Nephron (organoid): ENCODE results near the gene LRRC75B.

Experiments used
- H3K27ac Mint-ChIP-seq, 3 experiments: 2 replicates each; pipeline ENCODE4 v1.8.0; 2020; ENCODE audit warnings: mixed read lengths in 3 of 3, mild to moderate bottlenecking in 2 of 3, moderate library complexity in 1 of 3
- H3K27me3 Mint-ChIP-seq: 2 replicates; pipeline ENCODE4 v1.8.0; 2021; ENCODE audit warnings: low read depth, mild to moderate bottlenecking, moderate library complexity, mixed read lengths
- H3K36me3 Mint-ChIP-seq: 2 replicates; pipeline ENCODE4 v1.8.0; 2020; ENCODE audit warnings: low read depth, mixed read lengths
- H3K4me1 Mint-ChIP-seq: 2 replicates; pipeline ENCODE4 v1.8.0; 2020; ENCODE audit warnings: mixed read lengths
- H3K4me3 Mint-ChIP-seq, 3 experiments: 2 replicates each; pipeline ENCODE4 v1.8.0; 2020; ENCODE audit warnings: mild to moderate bottlenecking in 3 of 3, mixed read lengths in 3 of 3, moderate library complexity in 2 of 3
- H3K9me3 Mint-ChIP-seq: 2 replicates; pipeline ENCODE4 v1.8.0; 2020; ENCODE audit warnings: mixed read lengths
- CTCF ChIP-seq, 3 experiments: fragments of 200-600 bp; sonication (generic); IDR thresholded peaks; one replicate each; pipeline ENCODE4 v1.5.0; 2021; ENCODE audit warnings: antibody characterized with exemption in 3 of 3; ENCODE audit not compliant: unreplicated experiment in 3 of 3

The LRRC75B gene

DNA sequence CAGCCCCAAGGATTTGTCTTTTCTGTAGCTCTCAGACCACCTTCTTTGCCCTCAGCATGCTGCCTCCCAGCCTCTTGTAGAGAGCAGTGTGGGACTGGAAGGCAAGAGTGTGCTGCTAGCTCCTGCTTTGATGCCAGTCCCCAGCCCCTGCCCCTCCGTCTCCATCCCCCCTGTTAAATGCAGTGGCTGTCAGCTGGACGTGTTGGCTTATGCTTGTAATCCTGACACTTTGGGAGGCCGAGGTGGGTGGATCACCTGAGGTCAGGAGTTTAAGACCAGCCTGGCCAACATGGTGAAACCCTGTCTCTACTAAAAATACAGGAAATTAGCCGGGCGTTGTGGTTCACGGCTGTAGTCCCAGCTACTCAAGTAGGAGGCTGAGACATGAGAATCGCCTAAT is 21.6 kb downstream of the LRRC75B start:
- H3K27me3 Mint-ChIP-seq: no peaks in the 10 kb centered on the region
- peaks cover 65% of the 10 kb centered on the region for H3K36me3 Mint-ChIP-seq
- no peak overlapping the region for H3K27ac Mint-ChIP-seq
- H3K4me3 Mint-ChIP-seq: no peak overlapping the region
- TF ChIP-seq CTCF (IDR thresholded peaks at IDR 0.05; ENCODE audit: unreplicated experiment in 3 of 3): no peak
- no peaks in the 10 kb centered on the region for H3K9me3 Mint-ChIP-seq
- peaks cover 10% of the 10 kb centered on the region for H3K4me1 Mint-ChIP-seq

GRCh38 chr22:24567668-24568067 is 25.2 kb downstream of the LRRC75B start:
- H3K4me1 Mint-ChIP-seq: peaks cover 19% of the 10 kb centered on the region
- H3K4me3 Mint-ChIP-seq: no peak overlapping the region
- H3K36me3 Mint-ChIP-seq: peaks cover 50% of the 10 kb centered on the region
- TF ChIP-seq CTCF (IDR thresholded peaks at IDR 0.05; ENCODE audit: unreplicated experiment in 3 of 3): no peak
- H3K9me3 Mint-ChIP-seq: no peaks in the 10 kb centered on the region
- H3K27me3 Mint-ChIP-seq: no peaks in the 10 kb centered on the region
- H3K27ac Mint-ChIP-seq: no peak overlapping the region

- Mint-ChIP-seq H3K4me1 (peaks cover 22% of the 10 kb centered on the region), H3K27me3 (no peaks in the 10 kb centered on the region), H3K4me3 (no peak overlapping the region), H3K36me3 (peaks cover 46% of the 10 kb centered on the region), H3K27ac (peak overlapping the region; percentile 6 to 59 (median 45)), H3K9me3 (no peaks in the 10 kb centered on the region)
- TF ChIP-seq CTCF (IDR thresholded peaks at IDR 0.05; ENCODE audit: unreplicated experiment in 3 of 3): no peak
Measured at GRCh38 chr22:24566899-24567511, 25.9 kb downstream of the LRRC75B start.

GRCh38 chr22:24565077-24565476 is 27.8 kb downstream of the LRRC75B start:
- TF ChIP-seq CTCF (IDR thresholded peaks at IDR 0.05; ENCODE audit: unreplicated experiment in 3 of 3): no peak
- H3K27ac Mint-ChIP-seq: peak overlapping the region in 1 of 3 experiments; percentile 22
- peaks cover 22% of the 10 kb centered on the region for H3K4me1 Mint-ChIP-seq
- no peaks in the 10 kb centered on the region for H3K9me3 Mint-ChIP-seq
- no peak overlapping the region for H3K4me3 Mint-ChIP-seq
- H3K27me3 Mint-ChIP-seq: no peaks in the 10 kb centered on the region
- peaks cover 38% of the 10 kb centered on the region for H3K36me3 Mint-ChIP-seq

- Mint-ChIP-seq H3K4me1 (peaks cover 25% of the 10 kb centered on the region), H3K4me3 (no peak overlapping the region), H3K36me3 (peaks cover 38% of the 10 kb centered on the region), H3K9me3 (no peaks in the 10 kb centered on the region), H3K27me3 (no peaks in the 10 kb centered on the region), H3K27ac (peak overlapping the region in 2 of 3 experiments; percentile 54 to 61)
- no peak for TF ChIP-seq CTCF (IDR thresholded peaks at IDR 0.05; ENCODE audit: unreplicated experiment in 3 of 3)
Measured at GRCh38 chr22:24564376-24565058, 28.4 kb downstream of the LRRC75B start.

DNA sequence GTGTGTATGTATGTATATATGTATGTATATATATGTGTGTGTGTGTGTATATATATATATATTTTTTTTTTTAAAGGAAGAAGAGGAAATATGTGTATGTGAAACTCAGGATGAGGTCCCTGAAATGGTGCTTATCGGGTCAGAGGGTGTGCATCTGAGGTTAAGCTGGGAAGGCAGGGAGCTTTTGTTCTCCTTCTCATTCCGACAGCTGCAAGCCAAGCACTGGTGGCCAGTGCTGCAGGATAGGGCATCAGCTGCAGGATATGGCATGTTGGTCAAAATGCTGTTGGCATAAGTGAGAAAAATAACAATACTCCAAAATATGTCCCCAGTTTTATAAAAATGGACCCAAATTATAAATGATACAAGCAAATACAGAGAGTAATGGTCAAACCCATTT is 29.6 kb downstream of the LRRC75B start:
- Mint-ChIP-seq H3K27ac (no peak overlapping the region), H3K4me3 (no peak overlapping the region), H3K36me3 (peaks cover 37% of the 10 kb centered on the region), H3K4me1 (peaks cover 26% of the 10 kb centered on the region), H3K9me3 (no peaks in the 10 kb centered on the region), H3K27me3 (no peaks in the 10 kb centered on the region)
- TF ChIP-seq CTCF (IDR thresholded peaks at IDR 0.05; ENCODE audit: unreplicated experiment in 3 of 3): no peak
